Adrenal gland (tissue), 12 donors: ENCODE results near the gene MYBBP1A. TPM values are rescaled to one million over a fixed set of nuclear protein-coding genes. Genes with fewer than 3 reads are reported as not detected.

Source experiments
- DNase-seq, 7 donors: peaks; one replicate each; pipeline ENCODE4 v3.0.0-alpha.2; 2019 to 2020
- H3K27ac ChIP-seq, 5 donors: fragments of 200-600 bp; sonication (generic) in 4 of 5; 1 replicate in 3 of 5; 2 replicates in 2 of 5; pipeline versions ENCODE4 v1.5.1 to v1.8.0; 2016 to 2020; ENCODE audit warnings: mild to moderate bottlenecking in 1 of 5
- H3K27me3 ChIP-seq: fragments of 200-600 bp; 2 replicates; pipeline ENCODE4 v1.8.0; 2021
- H3K36me3 ChIP-seq, 2 donors: fragments of 200-600 bp; replicated peaks in 1 of 2; 1 replicate in 1 of 2; 2 replicates in 1 of 2; pipeline versions ENCODE4 v1.5.1 to v1.8.0; 2018 to 2022
- H3K4me1 ChIP-seq, 2 donors: fragments of 200-600 bp; replicated peaks in 1 of 2; 1 replicate in 1 of 2; 2 replicates in 1 of 2; pipeline versions ENCODE4 v1.5.1 to v1.8.0; 2018 to 2021
- H3K4me3 ChIP-seq, 4 donors: fragments of 200-600 bp; sonication (generic) in 3 of 4; one replicate each; pipeline ENCODE4 v1.5.1; 2016 to 2018
- H3K9me3 ChIP-seq, 3 donors: fragments of 200-600 bp; sonication (generic) in 1 of 3; replicated peaks in 1 of 3; 1 replicate in 2 of 3; 2 replicates in 1 of 3; pipeline versions ENCODE4 v1.5.1 to v1.8.0; 2016 to 2021
- CTCF ChIP-seq, 6 experiments: fragments of 450-650 bp in 4 of 6; fragments of 200-600 bp in 2 of 6; sonication (generic) in 1 of 6; IDR thresholded peaks; 1 replicate in 5 of 6; 2 replicates in 1 of 6; pipeline versions ENCODE4 v1.5.1 to v1.8.0; 2016 to 2021; ENCODE audit warnings: antibody characterized with exemption in 6 of 6, mild to moderate bottlenecking in 2 of 6, moderate library complexity in 1 of 6
- POLR2A ChIP-seq, 2 donors: fragments of 450-650 bp; IDR thresholded peaks; one replicate each; pipeline ENCODE4 v1.6.1; 2017; ENCODE audit warnings: antibody characterized with exemption in 2 of 2, mild to moderate bottlenecking in 2 of 2, moderate library complexity in 1 of 2
- WGBS, 4 donors: extraction: QIAGEN DNeasy Blood & Tissue Kit in 2 of 4; methylation state at CpG; one replicate each; pipeline versions ENCODE4 v1.1.5 to v1.1.7; 2013 to 2017; 5-methylcytosine and 5-hydroxymethylcytosine counted together
- intact Hi-C, 2 donors: fragments of 100-400 bp; cut with DNase I; formaldehyde crosslinking; loops; one replicate each; pipeline versions ENCODE4 v1.14.1 to v1.15.0; 2022 to 2023
- polyA plus RNA-seq, 3 donors: library from polyadenylated mRNA; stranded (reverse); fragments of 200-250 nt in 2 of 3; fragments of 350-450 nt in 1 of 3; fragmentation: Illumina TruSeq in 1 of 3; extraction: RNeasy Lipid Tissue Mini Kit (QIAGEN cat#74804) in 1 of 3; gene quantifications; one replicate each; pipeline ENCODE4 v1.2.3, GENCODE V29; 2013 to 2014
- total RNA-seq, 9 donors: library from RNA; depleted of rRNA in 4 of 9; stranded (reverse); fragments of >200 nt in 4 of 9; fragments of 120-200 nt in 1 of 9; fragmentation: NEBNext Ultra II Directional in 1 of 9; extraction: Animal tissue kit (Norgen Biotek cat#: 25700) in 1 of 9; gene quantifications; one replicate each; pipeline versions ENCODE4 v1.1.0 to v1.2.4, GENCODE V29; 2013 to 2023
- donor health status: healthy with polysubstance abuse.
- donor health status: Bipolar disorder and iron deficiency.
- donor health status: DM: yes; HTN: yes; CAD: no.
- donor health status: DM: no; HTN: no; CAD: no.
- donor health status: DM: no; HTN: no; CAD: no.
- donor health status: DM: yes; HTN: yes; CAD: no.

Gene MYBBP1A
- total and polyA plus RNA-seq, 12 donors: 17.9 to 65.5 (median 42.4) TPM

GRCh38 chr17:4557626-4558346 is 2.6 kb upstream of the MYBBP1A start:
- Histone ChIP-seq H3K4me3 (no peak overlapping the region), H3K9me3 (no peaks in the 10 kb centered on the region), H3K4me1 (peaks cover 17 to 27% of the 10 kb centered on the region in 2 donors), H3K27ac (no peak overlapping the region), H3K36me3 (peaks cover 0 to 8% of the 10 kb centered on the region in 2 donors), H3K27me3 (no peaks in the 10 kb centered on the region)
- intact Hi-C loops: no loop called here
- no peak for TF ChIP-seq CTCF (IDR thresholded peaks at IDR 0.05)
- no peak for TF ChIP-seq POLR2A (IDR thresholded peaks at IDR 0.05)
- no peak for DNase-seq
- whole genome bisulfite sequencing, 4 donors: 67 to 93% (median 78%) methylated on average over 3 to 6 of the region's 6 CpGs

GRCh38 chr17:4556996-4557395 is 1.8 kb upstream of the MYBBP1A start:
- H3K36me3 ChIP-seq: peaks cover 0 to 15% of the 10 kb centered on the region in 2 donors
- no peak for DNase-seq
- intact Hi-C loops: no loop called here
- 74 to 88% (median 78%) methylated on average over 4 of the region's 4 CpGs for whole genome bisulfite sequencing, 4 donors
- H3K4me3 ChIP-seq: no peak overlapping the region
- no peak overlapping the region for H3K27ac ChIP-seq
- H3K27me3 ChIP-seq: no peaks in the 10 kb centered on the region
- H3K9me3 ChIP-seq: no peaks in the 10 kb centered on the region
- TF ChIP-seq POLR2A (IDR thresholded peaks at IDR 0.05) (no peak), CTCF (IDR thresholded peaks at IDR 0.05) (no peak)
- H3K4me1 ChIP-seq: peaks cover 17 to 27% of the 10 kb centered on the region in 2 donors

GRCh38 chr17:4555873-4556759 is 932 bp upstream of the MYBBP1A start:
- peak overlapping the region in 4 of 5 donors; percentile 67 to 85 (median 74) for H3K27ac ChIP-seq
- H3K9me3 ChIP-seq: no peaks in the 10 kb centered on the region
- peaks cover 0 to 24% of the 10 kb centered on the region in 2 donors for H3K36me3 ChIP-seq
- no peak for TF ChIP-seq POLR2A (IDR thresholded peaks at IDR 0.05)
- no peak for TF ChIP-seq CTCF (IDR thresholded peaks at IDR 0.05)
- 58 to 63% (median 61%) methylated on average over 17 of the region's 17 CpGs for WGBS, 4 donors
- intact Hi-C loops: no loop called here
- peak overlapping the region; percentile 52 to 77 (median 74) for H3K4me3 ChIP-seq
- DNase-seq: no peak
- H3K4me1 ChIP-seq: peaks cover 17 to 25% of the 10 kb centered on the region in 2 donors
- no peaks in the 10 kb centered on the region for H3K27me3 ChIP-seq

- peak overlapping the region in 1 of 5 donors; percentile 85 for H3K27ac ChIP-seq
These were observed 665 bp downstream of the MYBBP1A start for GRCh38 chr17:4554441-4554996.

More at GRCh38 chr17:4554441-4554996, 665 bp downstream of the MYBBP1A start:
- no peaks in the 10 kb centered on the region for H3K9me3 ChIP-seq
- 16 to 31% (median 23%) methylated on average over 7 to 18 of the region's 18 CpGs for WGBS, 4 donors
- TF ChIP-seq CTCF (IDR thresholded peaks at IDR 0.05) (no peak), POLR2A (IDR thresholded peaks at IDR 0.05) (no peak)
- peaks cover 0 to 40% of the 10 kb centered on the region in 2 donors for H3K36me3 ChIP-seq
- DNase-seq: peak in 1 of 7 donors; percentile 25
- H3K4me1 ChIP-seq: peaks cover 17% of the 10 kb centered on the region in 2 donors
- H3K27me3 ChIP-seq: no peaks in the 10 kb centered on the region
- intact Hi-C loops: no loop called here
- H3K4me3 ChIP-seq: peak overlapping the region in 3 of 4 donors; percentile 70 to 77 (median 77)
